Hematopoietic multipotent progenitor cell (in vitro differentiated cells): ENCODE results near the gene TLE3. TPM values are rescaled to one million over a fixed set of nuclear protein-coding genes. Genes with fewer than 3 reads are reported as not detected.

ENCODE experiments used
- DNase-seq, 3 donors: peaks; one replicate each; pipeline ENCODE4 v3.0.0-alpha.2; 2011 to 2015; ENCODE audit warnings: low read depth in 2 of 3, low spot score in 2 of 3
- total RNA-seq: library from RNA; depleted of rRNA; stranded (reverse); fragments of >200 nt; gene quantifications from one replicate; pipeline ENCODE4 v1.2.3, GENCODE V29; 2012

Gene TLE3
- total RNA-seq, 1 donor: 153 TPM

DNA sequence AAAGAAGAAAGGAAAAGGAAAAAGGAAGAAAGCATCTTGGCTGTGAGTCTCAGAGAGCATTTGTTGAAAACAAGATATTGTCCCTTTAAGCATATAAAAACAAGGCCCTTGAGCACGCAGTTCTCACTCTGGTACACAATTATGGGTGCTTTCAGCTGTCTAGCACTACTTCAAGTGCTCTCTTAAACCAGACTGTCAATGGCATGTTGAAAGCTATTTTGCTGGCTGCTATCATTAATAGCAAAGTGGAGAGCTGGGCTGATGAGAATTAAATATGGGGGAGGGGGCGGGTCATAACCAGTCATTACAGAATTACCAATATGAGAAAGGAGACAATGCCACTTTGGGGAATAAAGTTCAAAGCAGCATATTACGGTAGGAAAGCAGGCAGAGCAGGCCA, 9.3 kb downstream of the TLE3 start:
- DNase-seq: no peak

DNA sequence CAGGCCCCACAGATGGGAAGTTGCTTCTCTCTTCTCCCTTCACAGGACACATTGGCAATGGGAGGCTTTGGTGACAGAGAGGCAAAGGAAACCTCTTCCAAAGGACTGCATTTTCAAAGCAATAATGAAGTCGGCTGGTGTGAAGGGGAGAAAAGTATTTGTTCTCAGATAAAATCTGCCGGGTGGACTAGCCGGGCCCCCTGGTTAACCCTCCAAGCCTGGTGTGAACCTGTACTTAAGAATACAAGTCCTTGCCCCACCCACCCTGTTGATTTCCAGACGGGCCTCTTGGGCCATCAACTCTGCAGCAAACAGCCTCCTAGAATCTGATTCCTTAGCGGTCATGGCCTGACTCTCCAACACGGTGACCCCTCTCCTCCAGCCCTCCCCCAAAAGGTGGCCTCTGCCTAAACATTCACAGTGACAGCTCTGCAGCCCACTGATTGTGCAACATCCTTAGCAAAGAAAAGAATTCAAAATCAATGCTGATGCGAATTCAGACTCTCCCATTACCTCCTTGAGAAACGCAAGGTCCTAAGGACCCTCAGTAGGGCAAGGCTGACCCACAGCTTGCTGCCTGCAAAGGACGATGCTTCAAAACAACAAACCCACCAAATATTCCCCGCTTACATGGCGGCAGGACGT, 9.9 kb downstream of the TLE3 start:
- DNase-seq: no peak

GRCh38 chr15:70086636-70087035, 11.1 kb downstream of the TLE3 start:
- peak in 1 of 3 donors; percentile 70 for DNase-seq

- DNase-seq: no peak
Measured at GRCh38 chr15:70084461-70084860, 13.3 kb downstream of the TLE3 start.

- DNase-seq: no peak
Measured at GRCh38 chr15:70083946-70084345, 13.8 kb downstream of the TLE3 start.

- DNase-seq: no peak
Measured at GRCh38 chr15:70083418-70083817, 14.3 kb downstream of the TLE3 start.

DNA sequence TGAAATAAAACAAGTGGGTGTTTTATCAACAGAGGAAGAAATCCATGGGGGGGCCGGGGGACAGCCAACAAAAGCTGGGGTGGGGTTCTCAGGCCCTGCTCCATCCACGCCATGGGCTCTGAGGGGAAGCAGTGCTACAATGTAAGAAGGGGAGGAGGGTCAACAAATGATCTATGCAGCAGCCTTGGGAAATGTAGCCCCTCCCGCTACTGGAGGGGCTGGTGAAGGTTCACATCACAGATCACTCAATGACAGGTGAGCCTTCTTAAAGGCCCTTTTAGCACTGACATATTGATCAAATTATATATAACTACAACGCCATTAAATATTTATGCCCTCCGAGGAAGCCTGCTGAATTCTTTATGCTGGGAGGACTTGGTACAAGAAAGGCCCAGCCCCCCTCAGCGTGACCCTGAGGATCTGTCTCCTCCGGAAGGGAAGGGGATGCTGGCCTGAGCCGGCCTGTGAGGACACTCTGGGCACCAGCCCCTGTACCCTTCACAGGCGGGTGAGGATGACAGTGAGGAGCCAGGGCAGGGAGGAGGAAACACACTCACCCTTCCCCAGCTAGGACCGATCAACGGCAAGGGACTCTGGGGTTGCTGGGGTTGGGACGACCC, 15.3 kb downstream of the TLE3 start:
- no peak for DNase-seq

GRCh38 chr15:70081612-70082011, 16.1 kb downstream of the TLE3 start:
- DNase-seq: no peak

DNA sequence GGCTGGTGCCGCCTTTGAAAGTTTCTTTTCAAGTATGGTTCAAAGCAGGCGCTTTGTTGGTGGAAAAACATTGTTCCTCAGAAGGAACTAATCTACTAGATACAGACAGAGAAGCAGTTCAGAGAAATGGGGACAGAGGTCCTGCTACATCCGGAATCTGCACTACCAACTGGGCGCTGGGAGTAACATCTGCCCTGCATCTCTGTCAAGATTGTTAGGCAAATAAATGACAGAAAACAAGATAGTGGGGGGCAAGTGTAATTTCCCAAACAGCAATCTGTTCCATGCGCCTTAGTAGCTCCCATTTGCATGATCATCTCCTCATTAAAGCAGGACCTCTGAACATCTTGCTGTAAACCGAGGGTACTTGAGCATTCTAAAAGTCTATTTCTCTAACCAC, 17.4 kb downstream of the TLE3 start:
- DNase-seq: no peak

- no peak for DNase-seq
Measured at GRCh38 chr15:70079888-70080287, 17.8 kb downstream of the TLE3 start.

GRCh38 chr15:70078578-70079417, 18.9 kb downstream of the TLE3 start:
- no peak for DNase-seq

DNA sequence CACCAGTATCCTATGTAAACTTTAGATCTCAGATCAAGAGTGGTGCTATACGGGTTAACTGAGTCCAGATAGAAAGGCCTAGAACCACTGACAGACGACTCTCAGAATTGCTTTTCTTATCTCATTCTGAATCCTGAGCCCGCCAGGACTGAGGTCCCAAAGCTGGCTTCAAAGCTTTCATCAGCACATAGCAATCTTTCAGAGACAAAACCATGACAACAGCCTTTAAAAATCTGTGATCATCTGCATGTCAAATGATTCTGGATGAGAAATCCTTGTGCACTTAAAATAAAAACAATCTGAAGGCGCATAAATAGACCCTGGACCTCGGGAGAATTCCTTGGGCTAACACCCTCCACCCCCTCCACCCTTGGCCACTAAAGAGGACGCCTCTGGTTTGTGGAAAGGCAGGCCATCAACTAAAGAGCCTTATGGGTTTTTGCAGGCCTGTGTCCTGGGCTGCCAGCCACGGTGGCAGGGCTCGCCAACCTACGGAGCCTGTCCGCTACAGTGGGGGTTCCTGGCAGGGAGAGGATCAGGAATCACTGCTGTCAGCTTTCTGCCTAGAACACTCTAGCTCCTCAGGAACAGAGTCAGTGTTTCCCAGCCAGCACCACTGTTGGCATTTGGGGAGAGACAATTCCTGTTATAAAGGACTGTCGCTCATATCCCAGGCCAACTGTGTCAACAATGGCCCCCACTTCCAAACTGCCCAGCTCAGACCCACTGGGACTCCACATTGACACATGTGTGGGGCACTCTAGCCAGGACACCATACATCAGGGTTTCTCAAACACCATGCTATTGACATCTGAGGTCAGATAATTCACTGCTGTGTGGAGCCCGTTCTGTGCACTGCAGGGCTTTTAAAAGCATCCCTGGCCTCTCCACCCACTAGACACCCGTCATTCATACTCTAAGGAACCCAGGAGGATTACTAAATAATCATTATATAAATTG, 20.2 kb downstream of the TLE3 start:
- DNase-seq: no peak

DNA sequence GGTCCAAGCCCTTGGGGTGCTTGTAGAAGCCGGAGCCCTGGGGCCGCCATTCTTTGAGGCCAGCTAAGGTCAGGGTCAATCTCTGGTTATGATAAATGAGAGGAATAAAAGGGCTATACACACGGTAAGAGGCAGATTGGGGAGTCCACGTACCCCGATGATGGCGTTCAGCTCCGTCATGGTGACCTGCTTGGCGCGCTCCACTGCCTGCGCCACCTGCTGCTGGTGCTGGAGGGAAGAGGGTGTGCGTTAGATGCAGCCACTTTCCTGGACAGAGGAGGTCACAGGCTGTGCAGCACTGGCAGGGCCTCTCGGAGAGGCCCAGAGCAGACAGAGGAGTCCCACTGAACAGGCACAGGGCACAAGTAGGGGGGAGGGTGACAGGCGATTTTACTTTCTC, 23.3 kb downstream of the TLE3 start:
- DNase-seq: no peak

DNA sequence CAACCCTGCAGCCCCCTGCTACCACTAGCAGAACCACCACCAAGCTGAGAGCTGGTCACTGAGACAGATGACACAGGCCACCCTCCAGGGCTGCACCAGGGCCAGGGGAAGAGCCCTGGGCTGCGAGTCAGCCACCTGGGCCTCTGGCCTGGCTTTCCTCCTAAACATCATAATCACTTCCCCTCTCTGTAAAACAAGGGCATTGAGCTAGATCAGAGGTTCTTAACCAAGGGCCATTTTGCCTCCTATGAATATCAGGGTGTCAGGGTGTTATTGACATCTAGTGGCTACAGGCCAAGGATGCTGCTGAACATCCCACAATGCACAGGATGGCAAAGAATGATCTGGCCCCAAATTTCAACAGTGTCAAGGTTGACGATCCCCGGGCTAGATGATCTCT, 25.2 kb downstream of the TLE3 start:
- DNase-seq: no peak

GRCh38 chr15:70071799-70072198, 25.9 kb downstream of the TLE3 start:
- DNase-seq: no peak

DNA sequence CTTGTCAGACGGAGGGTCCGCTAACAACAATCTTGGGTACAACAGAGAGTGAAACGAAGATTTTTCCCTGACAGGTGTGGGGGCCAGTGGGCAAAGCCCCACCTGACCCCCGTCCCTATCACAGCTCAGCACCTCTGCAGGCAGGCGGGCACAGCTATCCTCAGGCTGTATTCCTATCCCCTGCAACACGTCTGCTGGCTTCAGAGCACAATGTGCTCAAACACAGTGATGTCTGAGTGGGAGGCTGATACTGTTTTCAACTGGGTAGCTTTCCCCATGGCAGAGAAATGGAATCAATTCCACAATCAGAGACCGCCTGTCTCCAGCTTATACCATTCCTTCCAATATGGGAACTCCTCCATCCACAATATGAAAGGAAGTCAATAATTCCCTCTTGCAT, 28.0 kb downstream of the TLE3 start:
- DNase-seq: no peak

- DNase-seq: no peak
Measured at GRCh38 chr15:70068783-70069565, 28.7 kb downstream of the TLE3 start.

DNA sequence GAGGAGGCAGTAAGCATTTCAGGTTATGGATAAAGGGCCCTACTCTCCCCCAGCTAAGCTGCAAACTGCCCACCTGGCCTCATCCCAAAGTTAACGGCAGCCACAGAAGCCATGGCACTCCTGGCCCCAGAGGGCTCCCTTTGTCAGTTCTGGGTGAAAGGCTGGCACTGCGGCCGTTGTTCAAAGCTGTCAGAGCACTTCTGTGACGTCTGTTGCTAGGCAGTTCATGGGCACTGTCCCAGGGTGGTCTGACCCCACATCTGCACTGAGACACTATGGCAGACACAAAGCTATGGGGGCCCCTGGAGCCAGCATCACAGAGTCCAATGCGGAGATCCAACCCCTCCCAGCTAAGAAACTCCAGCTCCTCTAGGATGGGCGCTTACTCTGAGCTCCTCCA, 30.0 kb downstream of the TLE3 start:
- no peak for DNase-seq

DNA sequence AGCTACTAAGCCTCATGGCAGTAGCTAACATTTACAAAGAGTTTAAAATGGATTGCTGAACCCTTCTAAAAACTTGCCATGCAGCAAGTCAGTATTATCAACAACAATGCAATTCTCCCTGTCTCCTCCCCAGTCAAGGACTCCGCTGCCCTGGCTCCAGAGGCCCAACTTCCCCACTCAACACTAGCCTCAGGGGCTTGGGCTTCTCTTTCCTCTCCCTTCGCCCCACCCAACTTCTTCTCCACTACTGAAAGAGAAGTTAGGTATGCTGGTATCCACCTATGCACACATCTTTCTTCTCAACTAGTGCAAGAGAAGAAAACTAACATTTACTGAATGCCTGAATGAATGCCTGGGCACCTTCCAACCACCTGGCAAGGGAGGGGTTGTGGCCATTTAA, 30.7 kb downstream of the TLE3 start:
- DNase-seq: no peak

- no peak for DNase-seq
Measured at GRCh38 chr15:70066447-70066846, 31.3 kb downstream of the TLE3 start.
